GM23248 (cell line): ENCODE data around the gene LCN15. TPM values are rescaled to one million over a fixed set of nuclear protein-coding genes. Genes with fewer than 3 reads are reported as not detected.

Source experiments
- DNase-seq: peaks from one replicate; pipeline ENCODE4 v3.0.0-alpha.2; 2015
- H2AFZ ChIP-seq: fragments of 200-600 bp; sonication (generic); 2 replicates; pipeline ENCODE4 v1.6.1; 2016; ENCODE audit warnings: antibody characterized with exemption
- H3F3A ChIP-seq: fragments of 200-600 bp; sonication (generic); 2 replicates; pipeline ENCODE4 v1.6.1; 2016; ENCODE audit warnings: mild to moderate bottlenecking, antibody characterized with exemption, mixed run types; ENCODE audit not compliant: insufficient read depth
- H3K27ac ChIP-seq: fragments of 200-600 bp; sonication (generic); 2 replicates; pipeline ENCODE4 v1.5.1; 2016; ENCODE audit warnings: mild to moderate bottlenecking
- H3K27me3 ChIP-seq: fragments of 200-600 bp; sonication (generic); replicated peaks from 2 replicates; pipeline ENCODE4 v1.6.1; 2016; ENCODE audit warnings: mild to moderate bottlenecking; ENCODE audit not compliant: insufficient read depth
- H3K36me3 ChIP-seq: fragments of 200-600 bp; sonication (generic); 2 replicates; pipeline ENCODE4 v1.6.1; 2016; ENCODE audit warnings: low read depth, mild to moderate bottlenecking
- H3K4me1 ChIP-seq: fragments of 200-600 bp; sonication (generic); 2 replicates; pipeline ENCODE4 v1.6.1; 2016; ENCODE audit warnings: mild to moderate bottlenecking; ENCODE audit not compliant: insufficient read depth
- H3K4me2 ChIP-seq: fragments of 200-600 bp; sonication (generic); one replicate; pipeline ENCODE4 v1.6.1; 2016; ENCODE audit warnings: mild to moderate bottlenecking; ENCODE audit not compliant: unreplicated experiment
- H3K4me3 ChIP-seq: fragments of 200-600 bp; sonication (generic); 2 replicates; pipeline ENCODE4 v1.5.1; 2016; ENCODE audit warnings: mild to moderate bottlenecking
- H3K79me2 ChIP-seq: fragments of 200-600 bp; sonication (generic); 2 replicates; pipeline ENCODE4 v1.6.1; 2016; ENCODE audit warnings: mild to moderate bottlenecking; ENCODE audit not compliant: insufficient read depth
- H3K9ac ChIP-seq: fragments of 200-600 bp; sonication (generic); 2 replicates; pipeline ENCODE4 v1.6.1; 2016; ENCODE audit warnings: mild to moderate bottlenecking
- H3K9me2 ChIP-seq: fragments of 200-600 bp; sonication (generic); 2 replicates; pipeline ENCODE4 v1.6.1; 2016; ENCODE audit warnings: mixed run types, mild to moderate bottlenecking, moderate library complexity; ENCODE audit not compliant: insufficient read depth
- H3K9me3 ChIP-seq: fragments of 200-600 bp; sonication (generic); one replicate; pipeline ENCODE4 v1.6.1; 2017; ENCODE audit warnings: low read depth
- H4K20me1 ChIP-seq: fragments of 200-600 bp; sonication (generic); 2 replicates; pipeline ENCODE4 v1.6.0; 2016; ENCODE audit not compliant: insufficient read depth
- EZH2 ChIP-seq: fragments of 200-600 bp; sonication (generic); IDR thresholded peaks from 2 replicates; pipeline ENCODE4 v1.6.1; 2018; ENCODE audit warnings: antibody characterized with exemption, mild to moderate bottlenecking; ENCODE audit not compliant: insufficient read depth, poor library complexity, severe bottlenecking
- EZH2phosphoT487 ChIP-seq: fragments of 200-600 bp; sonication (generic); IDR thresholded peaks from 2 replicates; pipeline ENCODE4 v1.6.1; 2018; ENCODE audit warnings: antibody characterized with exemption, moderate library complexity, mild to moderate bottlenecking, low read depth; ENCODE audit not compliant: insufficient read depth
- WGBS, 2 experiments: methylation state at CpG; one replicate each; pipeline ENCODE4 v1.1.6; 2015 to 2017; ENCODE audit warnings: low lambda C conversion rate in 2 of 2, low coverage in 1 of 2; ENCODE audit errors: missing lambda C conversion rate in 2 of 2; 5-methylcytosine and 5-hydroxymethylcytosine counted together
- in situ Hi-C: fragments of 300-500 bp; cut with MboI; formaldehyde crosslinking; loops from 2 replicates; pipeline ENCODE4 v1.15.0; 2020
- polyA plus RNA-seq: library from polyadenylated mRNA; unstranded; fragments of >200 nt; fragmentation: Nextera tagmentation; extraction: Ambion mirVana; gene quantifications from 2 replicates; pipeline ENCODE4 v1.2.1, GENCODE V29; 2016
- total RNA-seq: library from RNA; depleted of rRNA; stranded (reverse); fragments of >200 nt; shearing (Covaris generic); gene quantifications from 2 replicates; pipeline ENCODE4 v1.2.3, GENCODE V29; 2014

LCN15 gene
- total and polyA plus RNA-seq, 2 experiments from 2014 or later: not detected

DNA sequence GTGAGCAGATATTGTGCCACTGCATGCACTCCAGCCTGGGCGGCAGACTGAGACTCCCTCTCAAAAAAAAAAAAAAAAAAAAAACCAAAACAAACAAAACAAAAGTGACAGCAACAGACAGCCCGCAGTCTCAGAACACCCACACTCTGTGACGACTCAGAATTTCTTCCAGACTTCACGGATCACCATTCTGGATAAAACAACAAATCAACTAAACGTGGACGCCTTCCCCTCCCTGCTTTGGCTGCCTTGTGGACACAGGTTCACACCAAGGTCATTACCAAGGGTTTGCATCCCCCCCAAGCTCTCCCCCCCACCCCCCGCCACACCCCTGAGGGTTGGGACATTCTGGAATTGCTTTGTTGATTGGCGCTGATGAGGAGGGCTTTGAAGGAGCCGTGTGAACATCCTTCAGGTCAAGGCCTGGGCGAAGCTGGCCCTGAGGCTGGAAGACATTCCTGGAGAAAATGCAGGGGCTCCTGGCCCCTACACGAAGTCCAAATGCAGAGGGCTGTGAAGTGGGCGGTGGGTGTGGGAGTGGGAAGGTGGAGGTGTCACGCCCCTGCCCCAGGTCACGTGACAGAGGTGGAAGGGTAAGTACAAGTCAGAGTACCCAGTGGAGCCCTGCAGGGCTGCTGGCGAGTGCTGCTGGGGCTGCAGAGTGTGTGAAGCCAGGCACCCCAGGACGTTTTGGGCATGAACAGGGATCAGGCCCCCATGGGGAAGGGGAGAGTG, 31.7 kb downstream of the LCN15 start:
- in situ Hi-C loops: no loop called here

DNA sequence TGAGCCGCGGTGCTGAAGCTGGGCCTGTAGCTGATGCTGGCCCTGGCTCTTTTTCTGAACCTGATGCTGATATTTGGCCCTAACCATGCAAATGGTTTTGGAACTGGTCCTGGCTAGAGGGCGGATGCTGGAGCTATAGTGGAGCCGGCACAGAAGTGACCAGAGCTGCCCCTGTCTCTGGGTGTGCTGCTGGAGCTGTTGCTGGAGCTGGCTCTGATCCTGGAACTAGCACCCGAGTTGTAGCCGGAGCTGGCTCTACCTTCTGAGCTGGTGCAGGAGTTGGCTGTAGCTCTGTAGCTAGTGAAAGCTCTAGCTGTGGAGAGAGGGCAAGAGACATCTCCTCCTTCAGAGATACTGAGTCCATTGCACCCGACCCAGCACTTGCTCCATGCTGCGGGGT, 34.4 kb downstream of the LCN15 start:
- WGBS, 2 experiments: 97 to 98% methylated on average over 8 of the region's 8 CpGs
- no peak for DNase-seq
- Histone ChIP-seq H3K4me3 (no peak overlapping the region), H3K4me2 (no peak overlapping the region), H3K9me3 (no peaks in the 10 kb centered on the region), H3K27ac (no peak overlapping the region), H3K27me3 (no peaks in the 10 kb centered on the region), H2AFZ (no peak overlapping the region), H3K36me3 (peaks cover 5% of the 10 kb centered on the region; the same call in 1 of the 2 replicates), H3K79me2 (peaks cover 59% of the 10 kb centered on the region), H3K9ac (no peak overlapping the region), H3K4me1 (peaks cover 20% of the 10 kb centered on the region), H4K20me1 (peaks cover 11% of the 10 kb centered on the region; the same call in 1 of the 2 replicates), H3F3A (peaks cover 23% of the 10 kb centered on the region; the same call in 1 of the 2 replicates), H3K9me2 (no peaks in the 10 kb centered on the region)
- in situ Hi-C loops: no loop called here
- TF ChIP-seq EZH2 (no peak), EZH2phosphoT487 (no peak)

More for the DNA sequence above, 31.7 kb downstream of the LCN15 start:
- H3K79me2 ChIP-seq: peaks cover 35% of the 10 kb centered on the region
- no peaks in the 10 kb centered on the region for H3K9me3 ChIP-seq
- H3K36me3 ChIP-seq: no peaks in the 10 kb centered on the region
- H3K9ac ChIP-seq: no peak overlapping the region
- DNase-seq: no peak
- H3K27me3 ChIP-seq: no peaks in the 10 kb centered on the region
- TF ChIP-seq EZH2phosphoT487: no peak
- H2AFZ ChIP-seq: no peak overlapping the region
- H3K4me1 ChIP-seq: peaks cover 4% of the 10 kb centered on the region; the same call in 1 of the 2 replicates
- H3K27ac ChIP-seq: no peak overlapping the region
- no peak overlapping the region for H3K4me2 ChIP-seq
- no peaks in the 10 kb centered on the region for H3K9me2 ChIP-seq
- no peaks in the 10 kb centered on the region for H4K20me1 ChIP-seq
- no peak overlapping the region for H3K4me3 ChIP-seq
- WGBS, 2 experiments: 61 to 68% methylated on average over 16 of the region's 16 CpGs
- H3F3A ChIP-seq: 0 out of 2 replicates have a peak, but pooled peaks cover 4% of the 10 kb centered on the region

DNA sequence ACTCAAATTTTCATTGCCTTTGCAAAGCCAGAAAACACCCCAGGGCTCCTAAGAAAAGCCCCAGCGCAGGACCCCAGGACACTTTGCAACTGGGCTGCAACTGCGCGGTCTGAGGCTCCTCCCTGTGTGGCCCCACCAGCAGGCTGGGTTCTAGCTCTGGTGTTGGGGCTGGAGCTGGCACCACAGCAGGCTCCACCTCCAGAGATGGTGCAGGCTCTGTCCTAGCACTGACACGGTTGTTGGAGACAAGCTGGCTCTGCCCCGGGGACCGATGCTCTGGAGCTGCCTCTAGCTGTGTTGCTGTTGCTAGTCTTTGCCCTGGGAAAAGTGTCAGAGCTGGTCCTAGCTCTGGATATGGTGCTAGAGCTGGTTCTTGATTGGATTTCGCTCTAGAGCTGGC, 35.2 kb downstream of the LCN15 start:
- 0 out of 2 replicates have a peak overlapping the region, but pooled peaks have one; percentile 20 for H3K27ac ChIP-seq
- H3K27me3 ChIP-seq: no peaks in the 10 kb centered on the region
- peaks cover 10% of the 10 kb centered on the region; the same call in 1 of the 2 replicates for H3K36me3 ChIP-seq
- H3K79me2 ChIP-seq: peaks cover 59% of the 10 kb centered on the region
- peaks cover 17% of the 10 kb centered on the region; the same call in 1 of the 2 replicates for H4K20me1 ChIP-seq
- peaks cover 20% of the 10 kb centered on the region for H3K4me1 ChIP-seq
- no peaks in the 10 kb centered on the region for H3K9me3 ChIP-seq
- peak overlapping the region; percentile 84 for H3K4me3 ChIP-seq
- no peaks in the 10 kb centered on the region for H3K9me2 ChIP-seq
- H2AFZ ChIP-seq: peak overlapping the region; percentile 71
- peaks cover 30% of the 10 kb centered on the region for H3F3A ChIP-seq
- peak; percentile 59 for DNase-seq
- H3K9ac ChIP-seq: peak overlapping the region; percentile 94
- peak overlapping the region; percentile 98 for H3K4me2 ChIP-seq
- 32 to 34% methylated on average over 7 of the region's 7 CpGs for WGBS, 2 experiments
- TF ChIP-seq EZH2phosphoT487: no peak
- no peak for TF ChIP-seq EZH2
- in situ Hi-C loops: no loop called here

DNA sequence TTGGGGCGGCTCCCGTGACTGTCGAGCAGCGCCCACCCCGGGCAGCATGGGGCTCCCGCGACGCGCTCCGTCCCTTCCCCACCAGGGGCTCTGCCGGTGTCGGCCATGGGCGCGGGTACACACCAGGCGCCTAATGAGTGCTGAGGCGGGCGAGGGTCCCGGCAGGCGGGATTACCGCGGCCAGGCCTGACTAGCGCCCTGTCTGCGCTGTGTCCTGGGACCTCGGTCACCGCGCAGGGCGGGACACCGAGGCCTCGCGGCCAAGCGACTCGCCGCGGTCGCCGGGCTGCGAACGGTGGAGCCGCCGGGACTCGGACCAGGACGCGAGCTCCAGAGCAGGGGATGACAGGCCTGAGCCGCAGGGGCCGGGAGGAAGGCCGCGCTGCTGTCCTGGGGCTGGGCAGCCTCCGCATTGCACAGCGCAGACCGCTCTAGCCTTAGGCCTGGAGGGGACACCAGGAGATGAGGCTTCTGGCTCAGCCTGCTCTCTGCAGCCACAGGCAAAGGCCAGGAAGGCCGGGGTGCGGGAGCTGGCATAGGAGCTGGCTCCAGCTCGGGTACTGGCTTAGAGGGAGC, 35.7 kb downstream of the LCN15 start:
- 2% methylated on average over 36 to 43 of the region's 53 CpGs for WGBS, 2 experiments
- TF ChIP-seq EZH2: no peak
- TF ChIP-seq EZH2phosphoT487: no peak
- in situ Hi-C loops: no loop called here
- Histone ChIP-seq H3F3A (peaks cover 35% of the 10 kb centered on the region), H3K9me3 (no peaks in the 10 kb centered on the region), H3K27me3 (no peaks in the 10 kb centered on the region), H3K4me2 (peak overlapping the region; percentile 98), H3K79me2 (peaks cover 59% of the 10 kb centered on the region), H3K27ac (peak overlapping the region; percentile 20), H3K36me3 (peaks cover 15% of the 10 kb centered on the region; the same call in 1 of the 2 replicates), H3K4me3 (peak overlapping the region; percentile 84), H4K20me1 (peaks cover 17% of the 10 kb centered on the region; the same call in 1 of the 2 replicates), H3K9me2 (no peaks in the 10 kb centered on the region), H2AFZ (peak overlapping the region; percentile 71), H3K9ac (peak overlapping the region; percentile 94), H3K4me1 (peaks cover 20% of the 10 kb centered on the region)
- DNase-seq: peak; percentile 76
